Raji (cell line): Measurements from ENCODE around the gene HELZ.

Experiments used
- POLR2A ChIP-seq: IDR thresholded peaks from 2 replicates; pipeline ENCODE4 v1.6.1; 2011; ENCODE audit warnings: low read depth, low read length, control low read depth; ENCODE audit not compliant: insufficient read depth

HELZ gene

GRCh38 chr17:67067571-67068482 lies 177.2 kb downstream of the HELZ start:
- no peak for TF ChIP-seq POLR2A

DNA sequence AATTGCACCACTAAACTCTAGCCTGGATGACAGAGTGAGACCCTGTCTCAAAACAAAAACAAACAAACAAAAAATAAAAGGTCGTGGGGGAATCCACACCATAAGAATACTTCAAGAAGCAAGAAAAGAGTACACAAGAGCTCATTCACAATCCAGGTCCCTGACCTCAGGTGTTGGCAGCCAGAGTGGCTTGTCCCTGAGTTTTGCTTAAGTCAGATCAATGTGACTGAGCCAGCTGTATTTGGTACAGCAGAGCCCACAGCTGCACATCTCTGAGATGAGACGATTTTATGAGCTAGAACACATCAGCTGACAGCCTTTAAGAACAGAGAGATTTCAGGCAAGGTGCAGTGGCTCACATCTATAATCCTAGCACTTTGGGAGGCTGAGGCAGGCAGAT lies 178.3 kb downstream of the HELZ start:
- TF ChIP-seq POLR2A = no peak

GRCh38 chr17:67063141-67063540 lies 181.9 kb downstream of the HELZ start:
- no peak for TF ChIP-seq POLR2A

GRCh38 chr17:67059372-67059771 lies 185.6 kb downstream of the HELZ start:
- no peak for TF ChIP-seq POLR2A

DNA sequence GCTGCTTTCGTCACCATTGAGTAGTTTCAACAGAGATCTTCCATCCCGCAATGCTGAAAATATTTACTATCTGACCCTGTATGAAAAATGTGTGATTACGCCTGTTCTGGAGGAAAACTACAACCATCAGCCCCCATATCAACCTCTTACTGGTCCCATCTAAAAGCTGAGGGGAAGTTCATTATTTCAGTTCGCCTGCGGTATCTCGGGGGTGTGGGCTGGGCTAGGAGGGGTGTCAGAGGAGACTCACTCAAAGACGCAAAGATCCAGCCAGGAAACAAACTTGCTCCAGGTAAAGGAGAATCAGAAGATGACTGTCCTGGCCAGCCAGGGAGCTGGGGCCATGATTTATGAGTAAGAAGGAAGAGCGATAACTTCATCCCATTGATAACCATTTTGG lies 187.0 kb downstream of the HELZ start:
- TF ChIP-seq POLR2A = no peak

GRCh38 chr17:67056746-67057490 lies 188.1 kb downstream of the HELZ start:
- TF ChIP-seq POLR2A = no peak

DNA sequence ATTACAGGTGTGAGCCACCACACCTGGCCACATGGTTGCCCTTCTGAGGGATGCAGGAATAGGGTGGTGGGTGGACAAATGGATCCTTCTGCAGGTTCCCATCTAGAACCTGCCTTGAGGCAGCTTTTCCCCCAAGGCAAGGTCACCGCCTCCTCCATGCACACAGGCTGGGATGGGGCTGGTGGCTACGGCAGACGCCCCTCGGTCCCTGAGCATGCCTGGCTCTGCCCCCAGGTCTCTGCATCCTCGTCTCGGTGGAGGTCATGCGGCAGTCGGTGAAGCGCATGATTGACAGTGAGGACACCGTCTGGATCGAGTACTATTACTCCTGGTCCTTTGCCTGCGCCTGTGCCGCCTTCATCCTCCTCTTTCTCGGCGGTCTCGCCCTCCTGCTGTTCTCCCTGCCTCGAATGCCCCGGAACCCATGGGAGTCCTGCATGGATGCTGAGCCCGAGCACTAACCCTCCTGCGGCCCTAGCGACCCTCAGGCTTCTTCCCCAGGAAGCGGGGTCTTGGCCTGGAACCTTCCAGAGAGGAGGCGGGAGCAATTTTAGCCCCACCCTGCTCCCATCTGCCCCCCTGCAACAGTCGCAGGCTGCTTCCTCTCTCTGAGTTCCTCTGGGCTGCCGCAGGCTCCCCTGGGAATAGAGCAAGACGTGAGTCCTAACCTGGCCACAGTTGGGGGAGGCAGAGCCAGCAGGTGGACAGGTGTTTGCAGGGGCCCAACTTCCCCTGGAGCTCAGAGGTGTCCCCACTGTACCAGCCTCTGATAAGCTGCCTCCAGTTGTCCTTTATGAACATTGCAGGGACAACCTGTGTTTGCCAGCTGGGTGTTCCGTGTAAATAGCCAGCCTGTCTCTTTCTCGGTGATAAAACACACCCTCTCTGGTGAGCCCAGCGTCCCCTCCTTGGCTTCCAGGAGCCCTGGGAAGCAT lies 188.9 kb downstream of the HELZ start:
- TF ChIP-seq POLR2A = no peak

GRCh38 chr17:67055041-67055443 lies 190.0 kb downstream of the HELZ start:
- TF ChIP-seq POLR2A = no peak

- no peak for TF ChIP-seq POLR2A
Observed at GRCh38 chr17:67054608-67055007, 190.4 kb downstream of the HELZ start.

DNA sequence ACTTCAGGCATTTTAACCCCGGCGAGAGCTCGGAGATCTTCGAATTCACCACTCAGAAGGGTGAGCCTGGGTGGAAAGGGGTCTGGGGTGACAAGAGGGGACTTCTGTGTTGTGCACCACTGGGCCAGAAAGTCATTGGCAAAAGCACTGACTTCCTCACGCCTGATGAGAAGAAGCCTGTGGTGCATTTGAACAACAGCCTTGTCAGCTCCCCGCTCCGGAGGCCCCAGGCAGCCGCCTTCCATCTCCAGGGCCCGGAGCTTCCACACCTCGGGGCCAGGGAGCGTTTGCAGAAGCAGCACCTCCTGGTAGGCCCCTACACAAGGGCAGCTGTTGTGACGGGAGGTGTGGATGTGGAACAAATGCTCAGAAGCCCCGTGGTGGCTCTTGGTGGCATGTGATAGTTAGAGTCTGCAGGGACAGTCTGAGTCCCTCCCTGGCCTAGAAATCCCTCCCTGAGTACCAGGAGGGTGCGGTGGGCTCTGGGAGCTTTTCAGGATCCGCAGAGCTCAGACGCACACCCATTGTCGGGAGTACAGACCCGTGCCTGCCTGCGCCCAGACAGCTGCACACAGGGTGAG lies 190.9 kb downstream of the HELZ start:
- TF ChIP-seq POLR2A = no peak

GRCh38 chr17:67053438-67054000 lies 191.5 kb downstream of the HELZ start:
- TF ChIP-seq POLR2A = no peak

DNA sequence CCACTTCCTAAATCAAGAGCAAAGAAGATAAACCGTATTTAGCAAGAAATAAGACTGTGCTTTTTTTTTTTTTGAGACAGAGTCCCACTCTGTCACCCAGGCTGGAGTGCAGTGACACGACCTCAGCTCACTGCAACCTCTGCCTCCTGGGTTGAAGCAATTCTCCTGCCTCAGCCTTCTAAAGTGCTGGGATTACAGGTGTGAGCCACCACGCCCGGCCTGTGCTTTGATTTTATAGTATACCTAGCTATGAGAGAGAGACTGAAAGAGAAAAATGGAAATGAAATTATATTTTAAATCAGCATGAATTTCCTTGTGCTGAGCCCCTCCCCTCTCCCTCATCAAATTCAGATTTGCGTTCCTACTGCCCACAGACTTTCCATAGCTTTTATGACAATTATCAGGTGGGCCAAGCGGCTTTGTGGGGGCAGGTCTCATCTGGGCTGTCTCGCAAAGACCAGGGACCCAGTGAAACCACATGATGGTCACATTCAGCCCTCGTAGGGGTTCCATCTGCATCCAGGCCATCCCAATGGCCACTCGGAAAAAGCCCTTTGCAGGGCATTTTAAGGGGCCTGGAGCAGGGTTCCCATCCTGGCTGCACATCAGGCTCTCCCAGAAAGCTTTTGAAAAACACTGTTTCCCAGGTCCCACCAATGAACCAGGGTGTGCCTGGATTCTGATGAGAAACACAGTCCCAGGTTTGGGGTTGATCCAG lies 192.1 kb downstream of the HELZ start:
- TF ChIP-seq POLR2A = no peak

DNA sequence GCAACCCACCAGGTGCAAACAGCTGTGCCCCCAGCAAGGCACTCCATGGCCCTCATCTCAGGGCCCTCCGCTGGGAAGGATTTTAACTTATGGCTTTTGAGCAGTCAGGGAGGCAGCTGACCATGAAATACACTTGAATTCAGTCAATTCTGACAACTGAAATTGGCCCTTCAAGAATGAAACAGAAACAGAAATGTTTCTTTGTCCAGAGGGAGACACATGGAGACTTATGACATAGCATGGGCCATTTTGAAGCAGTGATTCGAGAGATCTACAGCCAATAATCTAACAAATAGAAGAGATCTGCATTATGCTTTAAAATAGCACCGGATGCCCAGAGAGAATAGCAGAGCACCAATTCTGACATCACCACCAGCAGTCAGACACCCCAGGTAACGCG lies 193.2 kb downstream of the HELZ start:
- TF ChIP-seq POLR2A = no peak

DNA sequence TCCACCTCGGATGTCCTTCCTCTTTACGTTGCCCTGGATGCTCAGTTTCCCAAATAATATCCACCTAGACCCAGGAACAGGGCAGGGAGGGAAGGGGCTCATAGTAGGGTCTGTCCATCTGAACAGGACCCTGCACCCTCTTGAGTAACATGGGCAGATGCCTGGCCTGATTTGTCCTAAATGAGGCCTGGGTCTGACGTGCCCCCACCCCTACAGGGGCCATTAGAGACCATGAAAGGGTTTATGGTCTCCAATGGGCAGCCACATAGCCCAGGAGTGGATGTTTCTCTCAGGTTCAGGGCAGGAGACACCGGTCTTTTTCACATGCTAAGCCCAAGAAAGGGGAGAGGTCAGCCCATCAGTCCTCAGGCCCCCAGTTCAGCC lies 193.8 kb downstream of the HELZ start:
- TF ChIP-seq POLR2A = no peak
